C1 segment of cervical spinal cord (tissue), 14 donors: ENCODE measurements around the gene ASZ1.

Source experiments
- DNase-seq, 14 donors: peaks; one replicate each; lab custom pipeline; 2025; lab: John Stamatoyannopoulos, UW

Gene ASZ1

GRCh38 chr7:117347480-117347879, 79.8 kb downstream of the ASZ1 start:
- no peak for DNase-seq

- DNase-seq = no peak
These were observed 81.1 kb downstream of the ASZ1 start for GRCh38 chr7:117346161-117346560.

GRCh38 chr7:117338020-117338419, 89.3 kb downstream of the ASZ1 start:
- DNase-seq = no peak

- DNase-seq = no peak
These were observed 94.1 kb downstream of the ASZ1 start for GRCh38 chr7:117333168-117333567.

GRCh38 chr7:117332031-117332430, 95.3 kb downstream of the ASZ1 start:
- no peak for DNase-seq

GRCh38 chr7:117325836-117326235, 101.5 kb downstream of the ASZ1 start:
- no peak for DNase-seq

- DNase-seq = no peak
These were observed 102.3 kb downstream of the ASZ1 start for GRCh38 chr7:117324960-117325359.

GRCh38 chr7:117323851-117324711, 103.2 kb downstream of the ASZ1 start:
- DNase-seq = peak in 2 of 14 donors; percentile 3 to 31

- DNase-seq = no peak
These were observed 103.9 kb downstream of the ASZ1 start for GRCh38 chr7:117323305-117323850.

GRCh38 chr7:117322741-117323304, 104.5 kb downstream of the ASZ1 start, which contains the start of gene WNT2:
Gene WNT2 (minus strand): TSS chr7:117323058. CDS start chr7:117322989, 69 bp downstream.
- no peak for DNase-seq

GRCh38 chr7:117320523-117320922, 106.8 kb downstream of the ASZ1 start:
- no peak for DNase-seq

GRCh38 chr7:117319181-117319580, 108.1 kb downstream of the ASZ1 start:
- no peak for DNase-seq

- DNase-seq = no peak
These were observed 113.7 kb downstream of the ASZ1 start for GRCh38 chr7:117313582-117313981.
